ENCODE measurements around the gene KIR3DL2.
"Not testable (repeated sequence)": the region's sequence is repeated elsewhere in the genome, so short reads cannot be mapped to it uniquely, and the experiment has no call there.

KIR3DL2 gene

GRCh38 chr19:54905421-54905802, 55.2 kb downstream of the KIR3DL2 start:
- Histone ChIP-seq H2AFZ (ENCODE audit: low read depth, low read length) (no peak overlapping the region), H3K27ac (ENCODE audit: low read length) (no peak overlapping the region), H3K9me3 (ENCODE audit: insufficient read depth, low read length, severe bottlenecking) (no peaks in the 10 kb centered on the region), H3K4me2 (ENCODE audit: insufficient read depth, low read length) (no peak overlapping the region), H3K9ac (ENCODE audit: low read depth, low read length) (no peak overlapping the region), H3K36me3 (ENCODE audit: insufficient read depth, low read length) (no peaks in the 10 kb centered on the region), H3K4me1 (ENCODE audit: insufficient read depth, low read length) (no peaks in the 10 kb centered on the region), H4K20me1 (ENCODE audit: insufficient read depth, low read length) (no peaks in the 10 kb centered on the region), H3K27me3 (ENCODE audit: insufficient read depth, low read length, poor library complexity) (no peaks in the 10 kb centered on the region), H3K4me3 (ENCODE audit: low read depth in 1 of 2, low read length in 2 of 2) (no peak overlapping the region), H3K79me2 (ENCODE audit: insufficient read depth, low read length) (no peaks in the 10 kb centered on the region)
- DNase-seq (no peak), ATAC-seq (ENCODE audit: insufficient read depth, low read depth) (no peak)
- TF ChIP-seq EZH2 (IDR thresholded peaks at IDR 0.05; ENCODE audit: borderline replicate concordance, low read depth, low read length, severe bottlenecking): no peak
- TF ChIP-seq CTCF (IDR thresholded peaks at IDR 0.05; ENCODE audit: borderline replicate concordance, extremely low read depth, low read length, poor library complexity, severe bottlenecking): no peak

GRCh38 chr19:54905803-54906511, 55.7 kb downstream of the KIR3DL2 start, which contains the start of gene NCR1:
Gene NCR1, plus strand, starts transcription at chr19:54906148. Its CDS starts 40 bp downstream, at chr19:54906188.
- Histone ChIP-seq H3K4me2 (ENCODE audit: insufficient read depth, low read length) (no peak within 1 kb of the TSS), H3K27me3 (ENCODE audit: insufficient read depth, low read length, poor library complexity) (no peaks in the 10 kb centered on the region)

GRCh38 chr19:54906819-54907218, 56.6 kb downstream of the KIR3DL2 start:
- Histone ChIP-seq H3K4me3 (ENCODE audit: low read depth in 1 of 2, low read length in 2 of 2) (no peak overlapping the region), H2AFZ (ENCODE audit: low read depth, low read length) (no peak overlapping the region), H3K27ac (ENCODE audit: low read length) (no peak overlapping the region), H3K79me2 (ENCODE audit: insufficient read depth, low read length) (no peaks in the 10 kb centered on the region), H3K27me3 (ENCODE audit: insufficient read depth, low read length, poor library complexity) (no peaks in the 10 kb centered on the region), H3K36me3 (ENCODE audit: insufficient read depth, low read length) (no peaks in the 10 kb centered on the region), H4K20me1 (ENCODE audit: insufficient read depth, low read length) (no peaks in the 10 kb centered on the region), H3K4me2 (ENCODE audit: insufficient read depth, low read length) (no peak overlapping the region), H3K9ac (ENCODE audit: low read depth, low read length) (no peak overlapping the region), H3K9me3 (ENCODE audit: insufficient read depth, low read length, severe bottlenecking) (no peaks in the 10 kb centered on the region), H3K4me1 (ENCODE audit: insufficient read depth, low read length) (no peaks in the 10 kb centered on the region)
- DNase-seq (no peak), ATAC-seq (ENCODE audit: insufficient read depth, low read depth) (no peak)
- no peak for TF ChIP-seq CTCF (IDR thresholded peaks at IDR 0.05; ENCODE audit: borderline replicate concordance, extremely low read depth, low read length, poor library complexity, severe bottlenecking)
- no peak for TF ChIP-seq EZH2 (IDR thresholded peaks at IDR 0.05; ENCODE audit: borderline replicate concordance, low read depth, low read length, severe bottlenecking)

More at GRCh38 chr19:54905803-54906511, 55.7 kb downstream of the KIR3DL2 start, which contains the start of gene NCR1:
- Histone ChIP-seq H3K4me3 (ENCODE audit: low read depth in 1 of 2, low read length in 2 of 2) (no peak within 1 kb of the TSS), H3K79me2 (ENCODE audit: insufficient read depth, low read length) (no peaks in the 10 kb centered on the region), H3K9ac (ENCODE audit: low read depth, low read length) (no peak within 1 kb of the TSS), H3K9me3 (ENCODE audit: insufficient read depth, low read length, severe bottlenecking) (no peaks in the 10 kb centered on the region), H3K4me1 (ENCODE audit: insufficient read depth, low read length) (no peaks in the 10 kb centered on the region), H3K36me3 (ENCODE audit: insufficient read depth, low read length) (no peaks in the 10 kb centered on the region), H2AFZ (ENCODE audit: low read depth, low read length) (no peak within 1 kb of the TSS), H3K27ac (ENCODE audit: low read length) (no peak within 1 kb of the TSS), H4K20me1 (ENCODE audit: insufficient read depth, low read length) (no peaks in the 10 kb centered on the region)
- DNase-seq (no peak), ATAC-seq (ENCODE audit: insufficient read depth, low read depth) (no peak)
- TF ChIP-seq EZH2 (IDR thresholded peaks at IDR 0.05; ENCODE audit: borderline replicate concordance, low read depth, low read length, severe bottlenecking): no peak
- TF ChIP-seq CTCF (IDR thresholded peaks at IDR 0.05; ENCODE audit: borderline replicate concordance, extremely low read depth, low read length, poor library complexity, severe bottlenecking): no peak

GRCh38 chr19:54907899-54908298, 57.7 kb downstream of the KIR3DL2 start:
- H4K20me1 ChIP-seq (ENCODE audit: insufficient read depth, low read length); H3K9me3 ChIP-seq (ENCODE audit: insufficient read depth, low read length, severe bottlenecking); H2AFZ ChIP-seq (ENCODE audit: low read depth, low read length); H3K27me3 ChIP-seq (ENCODE audit: insufficient read depth, low read length, poor library complexity); H3K4me3 ChIP-seq (ENCODE audit: low read depth in 1 of 2, low read length in 2 of 2); H3K4me1 ChIP-seq (ENCODE audit: insufficient read depth, low read length); H3K9ac ChIP-seq (ENCODE audit: low read depth, low read length); H3K4me2 ChIP-seq (ENCODE audit: insufficient read depth, low read length); ATAC-seq (ENCODE audit: insufficient read depth, low read depth); H3K27ac ChIP-seq (ENCODE audit: low read length); DNase-seq; H3K36me3 ChIP-seq (ENCODE audit: insufficient read depth, low read length); H3K79me2 ChIP-seq (ENCODE audit: insufficient read depth, low read length): not testable (repeated sequence)
